ENCODE measurements around the gene CLCN7. TPM values are rescaled to one million over a fixed set of nuclear protein-coding genes. Genes with fewer than 3 reads are reported as not detected.

The CLCN7 gene
- total RNA-seq, 3 donors from 2014 or later (not counting 1 experiment from before 2014, with no cell fraction given): 117 to 125 (median 118) TPM

GRCh38 chr16:1414532-1415260 is 60.1 kb downstream of the CLCN7 start, which contains the start of gene UNKL:
UNKL (minus strand) TSS chr16:1414704; CDS start chr16:1414691, 13 bp downstream.
- H3K4me1 Mint-ChIP-seq: peaks cover 0 to 9% of the 10 kb centered on the region in 2 donors
- H3K4me3 Mint-ChIP-seq: peak within 1 kb of the TSS; percentile 92
- WGBS (ENCODE audit: insufficient coverage): 2% methylated on average over 70 of the region's 72 CpGs
- H3K27me3 Mint-ChIP-seq (ENCODE audit: low read depth in 2 of 2): no peaks in the 10 kb centered on the region
- Histone ChIP-seq H3K4me3 (ENCODE audit: low read length) (peak within 1 kb of the TSS; percentile 58), H3K36me3 (ENCODE audit: control insufficient read depth, insufficient read depth, low read length) (peaks cover 14% of the 10 kb centered on the region), H3K9me3 (ENCODE audit: control insufficient read depth, insufficient read depth, low read length) (no peaks in the 10 kb centered on the region), H3K27me3 (ENCODE audit: control insufficient read depth, insufficient read depth, low read length) (no peaks in the 10 kb centered on the region), H3K4me1 (ENCODE audit: control insufficient read depth, insufficient read depth, low read length) (peaks cover 29% of the 10 kb centered on the region), H3K27ac (ENCODE audit: low read length) (peak within 1 kb of the TSS; percentile 81)
- DNase-seq (peak; percentile 75 to 93), ATAC-seq (peak; percentile 60 to 78 (median 76))
- H3K36me3 Mint-ChIP-seq: no peaks in the 10 kb centered on the region
- intact Hi-C loops (cut with micrococcal nuclease): loop anchor here (5.0 kb wide), 1 partner anchor 37 kb away; no protein-coding TSS in a partner anchor
- H3K27ac Mint-ChIP-seq: peak within 1 kb of the TSS; percentile 84 to 86
- H3K9me3 Mint-ChIP-seq: no peaks in the 10 kb centered on the region
- TF ChIP-seq CTCF (IDR thresholded peaks at IDR 0.05): no peak

GRCh38 chr16:1413684-1414531 is 60.9 kb downstream of the CLCN7 start:
- 4% methylated on average over 85 of the region's 85 CpGs for WGBS (ENCODE audit: insufficient coverage)
- H3K4me3 ChIP-seq (ENCODE audit: low read length): peak overlapping the region; percentile 58
- Mint-ChIP-seq H3K27me3 (ENCODE audit: low read depth in 2 of 2) (no peaks in the 10 kb centered on the region), H3K27ac (peak overlapping the region; percentile 70 to 84), H3K4me3 (peak overlapping the region; percentile 83), H3K9me3 (no peaks in the 10 kb centered on the region), H3K36me3 (no peaks in the 10 kb centered on the region), H3K4me1 (peaks cover 0 to 9% of the 10 kb centered on the region in 2 donors)
- H3K27ac ChIP-seq (ENCODE audit: low read length): peak overlapping the region; percentile 81
- peak; percentile 53 to 74 (median 61) for ATAC-seq
- TF ChIP-seq CTCF (IDR thresholded peaks at IDR 0.05): peak; percentile 73
- no peaks in the 10 kb centered on the region for H3K27me3 ChIP-seq (ENCODE audit: control insufficient read depth, insufficient read depth, low read length)
- H3K36me3 ChIP-seq (ENCODE audit: control insufficient read depth, insufficient read depth, low read length): peaks cover 14% of the 10 kb centered on the region
- intact Hi-C loops (cut with micrococcal nuclease): loop anchor here (2.0 kb wide), 1 partner anchor 113 kb away; no protein-coding TSS in a partner anchor
- peaks cover 28% of the 10 kb centered on the region for H3K4me1 ChIP-seq (ENCODE audit: control insufficient read depth, insufficient read depth, low read length)
- DNase-seq: peak; percentile 65 to 79
- no peaks in the 10 kb centered on the region for H3K9me3 ChIP-seq (ENCODE audit: control insufficient read depth, insufficient read depth, low read length)

- H3K27ac Mint-ChIP-seq: peak overlapping the region in 1 of 2 donors; percentile 70
- ATAC-seq: no peak
- H3K9me3 Mint-ChIP-seq: no peaks in the 10 kb centered on the region
- peak overlapping the region; percentile 74 for H3K4me3 Mint-ChIP-seq
- Histone ChIP-seq H3K4me1 (ENCODE audit: control insufficient read depth, insufficient read depth, low read length) (peaks cover 34% of the 10 kb centered on the region), H3K27me3 (ENCODE audit: control insufficient read depth, insufficient read depth, low read length) (no peaks in the 10 kb centered on the region), H3K36me3 (ENCODE audit: control insufficient read depth, insufficient read depth, low read length) (peaks cover 11% of the 10 kb centered on the region), H3K27ac (ENCODE audit: low read length) (no peak overlapping the region), H3K9me3 (ENCODE audit: control insufficient read depth, insufficient read depth, low read length) (no peaks in the 10 kb centered on the region), H3K4me3 (ENCODE audit: low read length) (no peak overlapping the region)
- 93% methylated on average over 2 of the region's 2 CpGs for WGBS (ENCODE audit: insufficient coverage)
- intact Hi-C loops (cut with micrococcal nuclease): loop anchor here (2.0 kb wide), 1 partner anchor 112 kb away; no protein-coding TSS in a partner anchor
- DNase-seq: no peak
- no peaks in the 10 kb centered on the region for H3K36me3 Mint-ChIP-seq
- H3K4me1 Mint-ChIP-seq: peaks cover 6 to 18% of the 10 kb centered on the region in 2 donors
- no peaks in the 10 kb centered on the region for H3K27me3 Mint-ChIP-seq (ENCODE audit: low read depth in 2 of 2)
- TF ChIP-seq CTCF (IDR thresholded peaks at IDR 0.05): no peak
Observed at GRCh38 chr16:1412847-1413246, 62.0 kb downstream of the CLCN7 start.
